Measurements from ENCODE around the gene PBX3.

The PBX3 gene

GRCh38 chr9:125881042-125881441 lies 133.9 kb downstream of the PBX3 start:
- no peak for DNase-seq

GRCh38 chr9:125883565-125884217 lies 136.5 kb downstream of the PBX3 start:
- no peak for DNase-seq

- no peak for DNase-seq
Measured at GRCh38 chr9:125884218-125884595, 137.0 kb downstream of the PBX3 start.

- no peak for DNase-seq
Measured at GRCh38 chr9:125885405-125886034, 138.3 kb downstream of the PBX3 start.

- no peak for DNase-seq
Measured at GRCh38 chr9:125886365-125886764, 139.2 kb downstream of the PBX3 start.

- peak; percentile 51 for DNase-seq
Measured at GRCh38 chr9:125887172-125887571, 140.0 kb downstream of the PBX3 start.

GRCh38 chr9:125888211-125888610 lies 141.0 kb downstream of the PBX3 start:
- DNase-seq = peak; percentile 34

GRCh38 chr9:125889112-125889475 lies 141.9 kb downstream of the PBX3 start:
- DNase-seq = no peak

- DNase-seq = peak; percentile 53
Measured at GRCh38 chr9:125889476-125890419, 142.6 kb downstream of the PBX3 start.

GRCh38 chr9:125890826-125891225 lies 143.7 kb downstream of the PBX3 start:
- DNase-seq = no peak

GRCh38 chr9:125893277-125893676 lies 146.1 kb downstream of the PBX3 start:
- DNase-seq = no peak

- no peak for DNase-seq
Measured at GRCh38 chr9:125894566-125894965, 147.4 kb downstream of the PBX3 start.

GRCh38 chr9:125896404-125896803 lies 149.2 kb downstream of the PBX3 start:
- no peak for DNase-seq

GRCh38 chr9:125896964-125897363 lies 149.8 kb downstream of the PBX3 start:
- no peak for DNase-seq

- DNase-seq = no peak
Measured at GRCh38 chr9:125897481-125897880, 150.3 kb downstream of the PBX3 start.

GRCh38 chr9:125902214-125902613 lies 155.0 kb downstream of the PBX3 start:
- DNase-seq = no peak

GRCh38 chr9:125902831-125903512 lies 155.8 kb downstream of the PBX3 start:
- no peak for DNase-seq

GRCh38 chr9:125904155-125904851 lies 157.1 kb downstream of the PBX3 start:
- DNase-seq = no peak

GRCh38 chr9:125906144-125906543 lies 159.0 kb downstream of the PBX3 start:
- DNase-seq = peak; percentile 69

GRCh38 chr9:125906893-125907292 lies 159.7 kb downstream of the PBX3 start:
- DNase-seq = no peak

GRCh38 chr9:125908136-125908535 lies 161.0 kb downstream of the PBX3 start:
- no peak for DNase-seq

GRCh38 chr9:125908966-125909365 lies 161.8 kb downstream of the PBX3 start:
- no peak for DNase-seq

- DNase-seq = no peak
Measured at GRCh38 chr9:125909459-125909858, 162.3 kb downstream of the PBX3 start.
